PFSK-1 (cell line): ENCODE results near the gene ACOX2.

Experiments used
- POLR2AphosphoS5 ChIP-seq: IDR thresholded peaks from 2 replicates; pipeline ENCODE4 v1.6.1; 2012; ENCODE audit warnings: low read depth, mild to moderate bottlenecking, control low read depth, low read length, moderate library complexity
- SIN3A ChIP-seq: IDR thresholded peaks from 2 replicates; pipeline ENCODE4 v1.6.1; 2012; ENCODE audit warnings: mild to moderate bottlenecking, low read length, moderate library complexity, borderline replicate concordance; ENCODE audit not compliant: insufficient read depth
- TAF1 ChIP-seq: IDR thresholded peaks from 2 replicates; pipeline ENCODE4 v1.6.1; 2012; ENCODE audit warnings: low read length, control low read depth, borderline replicate concordance; ENCODE audit not compliant: insufficient read depth
- TF ChIP-seq, protein P1 (sequence below), 2 experiments: IDR thresholded peaks; 2 replicates each; pipeline versions ENCODE4 v1.6.1 to v1.8.0; 2011 to 2012; ENCODE audit warnings: low read depth in 2 of 2, low read length in 2 of 2, control low read depth in 1 of 2, inconsistent platforms in 1 of 2, mild to moderate bottlenecking in 1 of 2, moderate library complexity in 1 of 2; ENCODE audit not compliant: insufficient read depth in 1 of 2

- no peak for TF ChIP-seq POLR2AphosphoS5
- TF ChIP-seq, protein P1, sequence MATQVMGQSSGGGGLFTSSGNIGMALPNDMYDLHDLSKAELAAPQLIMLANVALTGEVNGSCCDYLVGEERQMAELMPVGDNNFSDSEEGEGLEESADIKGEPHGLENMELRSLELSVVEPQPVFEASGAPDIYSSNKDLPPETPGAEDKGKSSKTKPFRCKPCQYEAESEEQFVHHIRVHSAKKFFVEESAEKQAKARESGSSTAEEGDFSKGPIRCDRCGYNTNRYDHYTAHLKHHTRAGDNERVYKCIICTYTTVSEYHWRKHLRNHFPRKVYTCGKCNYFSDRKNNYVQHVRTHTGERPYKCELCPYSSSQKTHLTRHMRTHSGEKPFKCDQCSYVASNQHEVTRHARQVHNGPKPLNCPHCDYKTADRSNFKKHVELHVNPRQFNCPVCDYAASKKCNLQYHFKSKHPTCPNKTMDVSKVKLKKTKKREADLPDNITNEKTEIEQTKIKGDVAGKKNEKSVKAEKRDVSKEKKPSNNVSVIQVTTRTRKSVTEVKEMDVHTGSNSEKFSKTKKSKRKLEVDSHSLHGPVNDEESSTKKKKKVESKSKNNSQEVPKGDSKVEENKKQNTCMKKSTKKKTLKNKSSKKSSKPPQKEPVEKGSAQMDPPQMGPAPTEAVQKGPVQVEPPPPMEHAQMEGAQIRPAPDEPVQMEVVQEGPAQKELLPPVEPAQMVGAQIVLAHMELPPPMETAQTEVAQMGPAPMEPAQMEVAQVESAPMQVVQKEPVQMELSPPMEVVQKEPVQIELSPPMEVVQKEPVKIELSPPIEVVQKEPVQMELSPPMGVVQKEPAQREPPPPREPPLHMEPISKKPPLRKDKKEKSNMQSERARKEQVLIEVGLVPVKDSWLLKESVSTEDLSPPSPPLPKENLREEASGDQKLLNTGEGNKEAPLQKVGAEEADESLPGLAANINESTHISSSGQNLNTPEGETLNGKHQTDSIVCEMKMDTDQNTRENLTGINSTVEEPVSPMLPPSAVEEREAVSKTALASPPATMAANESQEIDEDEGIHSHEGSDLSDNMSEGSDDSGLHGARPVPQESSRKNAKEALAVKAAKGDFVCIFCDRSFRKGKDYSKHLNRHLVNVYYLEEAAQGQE (IDR thresholded peaks at IDR 0.05; ENCODE audit: insufficient read depth in 1 of 2, low read depth in 2 of 2, low read length in 2 of 2) = no peak
- no peak for TF ChIP-seq TAF1
- no peak for TF ChIP-seq SIN3A
Observed at GRCh38 chr3:58539626-58540025, 2.6 kb upstream of the ACOX2 start.
